ENCODE results near the gene SDK1.
"Not testable (repeated sequence)": the region's sequence is repeated elsewhere in the genome, so short reads cannot be mapped to it uniquely, and the experiment has no call there.

SDK1 gene

GRCh38 chr7:4077980-4078379, 776.9 kb downstream of the SDK1 start:
- in situ Hi-C loops (cut with HindIII; ENCODE audit: low sequenced_read_pairs): no loop called here

- in situ Hi-C loops (cut with HindIII; ENCODE audit: low sequenced_read_pairs): no loop called here
These were observed 777.5 kb downstream of the SDK1 start for GRCh38 chr7:4078580-4078979.

GRCh38 chr7:4079366-4079765, 778.3 kb downstream of the SDK1 start:
- in situ Hi-C loops (cut with HindIII; ENCODE audit: low sequenced_read_pairs): no loop called here

GRCh38 chr7:4079956-4080355, 778.9 kb downstream of the SDK1 start:
- in situ Hi-C loops (cut with HindIII; ENCODE audit: low sequenced_read_pairs): no loop called here

GRCh38 chr7:4080954-4081353, 779.9 kb downstream of the SDK1 start:
- in situ Hi-C loops (cut with HindIII; ENCODE audit: low sequenced_read_pairs): no loop called here

- in situ Hi-C loops (cut with HindIII; ENCODE audit: low sequenced_read_pairs): no loop called here
These were observed 782.5 kb downstream of the SDK1 start for GRCh38 chr7:4083513-4083912.

- in situ Hi-C loops (cut with HindIII; ENCODE audit: low sequenced_read_pairs): no loop called here
These were observed 783.2 kb downstream of the SDK1 start for GRCh38 chr7:4084271-4084670.

GRCh38 chr7:4085937-4086691, 785.1 kb downstream of the SDK1 start:
- in situ Hi-C loops (cut with HindIII; ENCODE audit: low sequenced_read_pairs): no loop called here

GRCh38 chr7:4086723-4087122, 785.7 kb downstream of the SDK1 start:
- in situ Hi-C loops (cut with HindIII; ENCODE audit: low sequenced_read_pairs): no loop called here

- in situ Hi-C loops (cut with HindIII; ENCODE audit: low sequenced_read_pairs): no loop called here
These were observed 790.7 kb downstream of the SDK1 start for GRCh38 chr7:4091767-4092166.

- in situ Hi-C loops (cut with HindIII; ENCODE audit: low sequenced_read_pairs): no loop called here
These were observed 792.0 kb downstream of the SDK1 start for GRCh38 chr7:4093035-4093434.

- in situ Hi-C loops (cut with HindIII; ENCODE audit: low sequenced_read_pairs): no loop called here
These were observed 792.4 kb downstream of the SDK1 start for GRCh38 chr7:4093483-4093882.

GRCh38 chr7:4094158-4094557, 793.1 kb downstream of the SDK1 start:
- in situ Hi-C loops (cut with HindIII; ENCODE audit: low sequenced_read_pairs): not testable (repeated sequence)

GRCh38 chr7:4097001-4097609, 796.1 kb downstream of the SDK1 start:
- in situ Hi-C loops (cut with HindIII; ENCODE audit: low sequenced_read_pairs): no loop called here

GRCh38 chr7:4098169-4098568, 797.1 kb downstream of the SDK1 start:
- in situ Hi-C loops (cut with HindIII; ENCODE audit: low sequenced_read_pairs): no loop called here

GRCh38 chr7:4099651-4100050, 798.6 kb downstream of the SDK1 start:
- in situ Hi-C loops (cut with HindIII; ENCODE audit: low sequenced_read_pairs): no loop called here

- in situ Hi-C loops (cut with HindIII; ENCODE audit: low sequenced_read_pairs): no loop called here
These were observed 799.1 kb downstream of the SDK1 start for GRCh38 chr7:4100148-4100547.

- in situ Hi-C loops (cut with HindIII; ENCODE audit: low sequenced_read_pairs): no loop called here
These were observed 799.6 kb downstream of the SDK1 start for GRCh38 chr7:4100691-4101090.

- in situ Hi-C loops (cut with HindIII; ENCODE audit: low sequenced_read_pairs): no loop called here
These were observed 801.3 kb downstream of the SDK1 start for GRCh38 chr7:4102231-4102841.

GRCh38 chr7:4103352-4104091, 802.5 kb downstream of the SDK1 start:
- in situ Hi-C loops (cut with HindIII; ENCODE audit: low sequenced_read_pairs): no loop called here

- in situ Hi-C loops (cut with HindIII; ENCODE audit: low sequenced_read_pairs): no loop called here
These were observed 806.8 kb downstream of the SDK1 start for GRCh38 chr7:4107839-4108238.

- in situ Hi-C loops (cut with HindIII; ENCODE audit: low sequenced_read_pairs): no loop called here
These were observed 807.9 kb downstream of the SDK1 start for GRCh38 chr7:4108951-4109350.
